H1 (cell line): ENCODE measurements around the gene SLC37A3. TPM values are rescaled to one million over a fixed set of nuclear protein-coding genes. Genes with fewer than 3 reads are reported as not detected.
"Not testable (repeated sequence)": the region's sequence is repeated elsewhere in the genome, so short reads cannot be mapped to it uniquely, and the experiment has no call there.

Source experiments
- CTCF ChIA-PET: fragments of 300-600 bp; sonication (Branson Sonifier 250); formaldehyde crosslinking; loops from one replicate; lab custom pipeline; 2021; ENCODE audit not compliant: partially characterized antibody; lab: Charles Lee
- POLR2A ChIA-PET: fragments of 300-600 bp; sonication (Branson Sonifier 250); formaldehyde crosslinking; loops from one replicate; lab custom pipeline; 2021; ENCODE audit warnings: inconsistent platforms; ENCODE audit not compliant: partially characterized antibody; lab: Charles Lee
- DNase-seq, 2 experiments: peaks; one replicate each; pipeline versions ENCODE4 v3.0.0 to v3.0.0-alpha.2; 2010 to 2022; ENCODE audit warnings: low spot score in 2 of 2, low read depth in 1 of 2, mixed read lengths in 1 of 2
- FAIRE-seq: peaks from 2 replicates; lab custom pipeline; 2011; peaks lifted over from hg19 to GRCh38; lab: Jason Lieb, UNC
- H2AFZ ChIP-seq: 2 replicates; pipeline ENCODE4 v1.8.1; 2012; ENCODE audit warnings: low read length, inconsistent platforms
- H2AK5ac ChIP-seq: 2 replicates; pipeline ENCODE4 v1.6.1; 2013; ENCODE audit warnings: low read depth, low read length
- H2BK120ac ChIP-seq: replicated peaks from 2 replicates; pipeline ENCODE3; 2013; ENCODE audit warnings: low read depth, low read length, inconsistent platforms
- H2BK12ac ChIP-seq: 2 replicates; pipeline ENCODE4 v1.6.1; 2013; ENCODE audit warnings: low read depth, low read length
- H2BK15ac ChIP-seq: 2 replicates; pipeline ENCODE4 v1.6.1; 2013; ENCODE audit warnings: low read length
- H2BK20ac ChIP-seq: 2 replicates; pipeline ENCODE4 v1.6.1; 2013; ENCODE audit warnings: low read length
- H2BK5ac ChIP-seq: 2 replicates; pipeline ENCODE4 v1.6.1; 2013; ENCODE audit warnings: low read depth, low read length
- H3K14ac ChIP-seq: 2 replicates; pipeline ENCODE4 v1.6.1; 2013; ENCODE audit warnings: inconsistent platforms; ENCODE audit not compliant: insufficient read length
- H3K18ac ChIP-seq: 2 replicates; pipeline ENCODE4 v1.6.1; 2013; ENCODE audit warnings: low read length; ENCODE audit errors: extremely low read depth
- H3K23ac ChIP-seq: 2 replicates; pipeline ENCODE4 v1.6.1; 2013; ENCODE audit warnings: inconsistent platforms; ENCODE audit not compliant: insufficient read length
- H3K23me2 ChIP-seq: 2 replicates; pipeline ENCODE4 v1.6.1; 2013; ENCODE audit warnings: low read depth, low read length
- H3K27ac ChIP-seq: 2 replicates; pipeline ENCODE4 v1.6.1; 2011; ENCODE audit warnings: low read depth, low read length, inconsistent platforms
- H3K27me3 ChIP-seq, 4 experiments: replicated peaks in 1 of 4; 1 replicate in 1 of 4; 2 replicates in 3 of 4; pipeline versions ENCODE4 v1.6.1 to v1.8.1; 2011 to 2013; ENCODE audit warnings: low read length in 3 of 4, mild to moderate bottlenecking in 3 of 4, inconsistent platforms in 2 of 4, mixed read lengths in 2 of 4, moderate library complexity in 1 of 4; ENCODE audit not compliant: control insufficient read depth in 3 of 4, insufficient read depth in 3 of 4; ENCODE audit errors: extremely low read depth in 1 of 4
- H3K36me3 ChIP-seq, 4 experiments: 2 replicates each; pipeline versions ENCODE4 v1.6.1 to v1.8.1; 2011 to 2013; ENCODE audit warnings: mild to moderate bottlenecking in 4 of 4, low read length in 3 of 4, moderate library complexity in 2 of 4, control low read depth in 1 of 4, inconsistent platforms in 1 of 4; ENCODE audit not compliant: insufficient read depth in 4 of 4, control insufficient read depth in 2 of 4
- H3K4ac ChIP-seq: replicated peaks from 2 replicates; pipeline ENCODE3; 2013; ENCODE audit warnings: low read length, low read depth, mixed read lengths, inconsistent platforms; ENCODE audit not compliant: insufficient read length
- H3K4me1 ChIP-seq, 4 experiments: replicated peaks in 1 of 4; 1 replicate in 1 of 4; 2 replicates in 3 of 4; pipeline versions ENCODE4 v1.6.1 to v1.8.1; 2011 to 2013; ENCODE audit warnings: low read length in 3 of 4, inconsistent platforms in 2 of 4, mixed read lengths in 1 of 4; ENCODE audit not compliant: insufficient read depth in 4 of 4, control insufficient read depth in 3 of 4
- H3K4me2 ChIP-seq, 2 experiments: 2 replicates each; pipeline versions ENCODE4 v1.6.1 to v1.8.1; 2011 to 2013; ENCODE audit warnings: low read depth in 2 of 2, low read length in 2 of 2, control low read depth in 1 of 2, inconsistent platforms in 1 of 2, mild to moderate bottlenecking in 1 of 2; ENCODE audit not compliant: insufficient read depth in 1 of 2
- H3K4me3 ChIP-seq, 4 experiments: fragments of 200-600, 300-600 bp in 1 of 4; sonication (generic), shearing (Covaris generic), sonication (Bioruptor Twin) in 1 of 4; 2 replicates each; pipeline versions ENCODE4 v1.5.1 to v1.8.1; 2011 to 2016; ENCODE audit warnings: low read length in 4 of 4, low read depth in 3 of 4, control low read depth in 2 of 4, inconsistent platforms in 2 of 4, mild to moderate bottlenecking in 2 of 4, mixed read lengths in 1 of 4, moderate library complexity in 1 of 4; ENCODE audit not compliant: insufficient read depth in 2 of 4; ENCODE audit errors: extremely low read depth in 1 of 4
- H3K56ac ChIP-seq: replicated peaks from 2 replicates; pipeline ENCODE3; 2013; ENCODE audit warnings: low read depth, mild to moderate bottlenecking, mixed read lengths, low read length, inconsistent platforms; ENCODE audit not compliant: insufficient read length
- H3K79me1 ChIP-seq: 2 replicates; pipeline ENCODE4 v1.6.1; 2013; ENCODE audit warnings: low read depth, low read length, control low read depth
- H3K79me2 ChIP-seq, 2 experiments: 2 replicates each; pipeline versions ENCODE4 v1.6.1 to v1.8.1; 2012 to 2013; ENCODE audit warnings: low read length in 2 of 2, mild to moderate bottlenecking in 2 of 2, inconsistent platforms in 1 of 2; ENCODE audit not compliant: insufficient read depth in 2 of 2, control insufficient read depth in 1 of 2
- H3K9ac ChIP-seq, 4 experiments: replicated peaks in 1 of 4; 1 replicate in 1 of 4; 2 replicates in 3 of 4; pipeline versions ENCODE4 v1.6.1 to v1.8.1; 2011 to 2013; ENCODE audit warnings: low read depth in 3 of 4, low read length in 3 of 4, control low read depth in 2 of 4, mild to moderate bottlenecking in 2 of 4, moderate library complexity in 2 of 4, inconsistent platforms in 1 of 4; ENCODE audit errors: extremely low read depth in 1 of 4
- H3K9me3 ChIP-seq, 2 experiments: 2 replicates each; pipeline versions ENCODE4 v1.6.1 to v1.8.1; 2012 to 2013; ENCODE audit warnings: mild to moderate bottlenecking in 2 of 2, moderate library complexity in 2 of 2, control low read depth in 1 of 2, inconsistent platforms in 1 of 2, low read depth in 1 of 2, low read length in 1 of 2, mixed read lengths in 1 of 2; ENCODE audit not compliant: insufficient read depth in 2 of 2
- H4K20me1 ChIP-seq, 2 experiments: replicated peaks in 1 of 2; 2 replicates each; pipeline versions ENCODE3 to v1.8.1; 2011 to 2013; ENCODE audit warnings: inconsistent platforms in 2 of 2, low read length in 2 of 2, mild to moderate bottlenecking in 1 of 2; ENCODE audit not compliant: insufficient read depth in 2 of 2, control insufficient read depth in 1 of 2
- H4K5ac ChIP-seq: 2 replicates; pipeline ENCODE4 v1.6.1; 2013; ENCODE audit warnings: low read length, low read depth, mixed read lengths, inconsistent platforms; ENCODE audit not compliant: insufficient read length
- H4K8ac ChIP-seq: 2 replicates; pipeline ENCODE4 v1.8.0; 2013; ENCODE audit warnings: mild to moderate bottlenecking, moderate library complexity, low read length, inconsistent platforms; ENCODE audit not compliant: insufficient read depth; ENCODE audit errors: extremely low read depth
- H4K91ac ChIP-seq: replicated peaks from 2 replicates; pipeline ENCODE3; 2013; ENCODE audit warnings: low read length, mixed read lengths, inconsistent platforms; ENCODE audit not compliant: insufficient read length
- WGBS, 2 experiments: shearing (Covaris generic) in 1 of 2; methylation state at CpG; one replicate each; pipeline versions ENCODE4 v1.1.6 to v1.1.7; 2013 to 2015; ENCODE audit warnings: low lambda C conversion rate in 2 of 2, mixed read lengths in 2 of 2, inconsistent platforms in 1 of 2, low coverage in 1 of 2, missing lambda C conversion rate in 1 of 2; ENCODE audit not compliant: insufficient replicate concordance in 2 of 2, insufficient coverage in 1 of 2, insufficient read length in 1 of 2; ENCODE audit errors: extremely low coverage in 1 of 2, missing lambda C conversion rate in 1 of 2; 5-methylcytosine and 5-hydroxymethylcytosine counted together
- polyA plus RNA-seq, 7 experiments: library from polyadenylated mRNA; depleted of rRNA in 3 of 7; stranded (reverse) in 5 of 7; unstranded in 2 of 7; fragments of >200 nt in 5 of 7; fragments of 200-250 nt in 2 of 7; gene quantifications; 1 replicate in 5 of 7; 2 replicates in 1 of 7; 4 replicates in 1 of 7; pipeline versions ENCODE4 v1.2.1 to v1.2.3, GENCODE V29; 2011 to 2013; ENCODE audit warnings: missing spikeins in 2 of 7, mixed read lengths in 2 of 7
- total RNA-seq: library from RNA; stranded (reverse); fragmentation: NEBNext Ultra II Directional; extraction: Animal tissue kit (Norgen Biotek cat#: 25700); gene quantifications from 2 replicates; pipeline ENCODE4 v1.2.1, GENCODE V29; 2021

The SLC37A3 gene
- total and polyA plus RNA-seq, 2 of the 8 experiments (the other 6 are each of a cell fraction or from before 2014, with no cell fraction given): 58.2 to 71.0 TPM

DNA sequence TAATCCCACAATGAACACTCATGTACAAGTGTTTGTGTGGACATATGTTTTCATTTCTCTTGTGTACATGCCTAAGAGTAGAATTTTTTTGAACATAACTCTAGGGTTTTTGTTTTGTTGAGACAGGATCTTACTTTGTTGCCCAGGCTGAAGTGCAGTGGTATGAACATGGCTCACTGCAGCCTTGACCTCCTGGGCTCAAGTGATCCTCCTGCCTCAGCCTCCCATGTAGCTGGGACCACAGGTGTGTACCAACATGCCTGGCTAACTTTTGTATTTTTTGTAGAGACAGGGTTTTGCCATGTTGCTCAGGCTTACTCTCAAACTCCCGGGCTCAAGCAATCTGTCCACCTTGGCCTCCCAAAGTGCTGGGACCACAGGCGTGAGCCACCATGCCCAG is 87.2 kb downstream of the SLC37A3 start:
- H4K8ac ChIP-seq, H2BK15ac ChIP-seq, H2BK12ac ChIP-seq, DNase-seq, H2BK5ac ChIP-seq, H4K20me1 ChIP-seq, H3K56ac ChIP-seq, H3K4me2 ChIP-seq, H2BK120ac ChIP-seq, H3K23ac ChIP-seq, H3K9me3 ChIP-seq, POLR2A ChIA-PET, H3K27me3 ChIP-seq, H2BK20ac ChIP-seq, H3K36me3 ChIP-seq, H3K4ac ChIP-seq, H3K79me2 ChIP-seq, CTCF ChIA-PET, H4K5ac ChIP-seq, FAIRE-seq, H4K91ac ChIP-seq, H3K79me1 ChIP-seq, H3K23me2 ChIP-seq, H2AFZ ChIP-seq, H3K4me1 ChIP-seq, H3K4me3 ChIP-seq, H3K9ac ChIP-seq, H3K14ac ChIP-seq, H2AK5ac ChIP-seq, H3K27ac ChIP-seq, H3K18ac ChIP-seq: not testable (repeated sequence)
- WGBS, 2 experiments: 82% methylated on average over 2 of the region's 2 CpGs; no CpG with 5 or more reads in 1 of the 2 experiments
